MCF 10A (cell line): ENCODE results near the gene C11orf21. TPM values are rescaled to one million over a fixed set of nuclear protein-coding genes. Genes with fewer than 3 reads are reported as not detected.

Experiments
- Bru-seq: library from RNA; stranded (reverse); fragments of 400-500 nt; gene quantifications from one replicate; lab custom pipeline; 2021; lab: Mats Ljungman, UMichigan
- BruChase-seq, 2 experiments: library from RNA; stranded (reverse); fragments of 400-500 nt; gene quantifications; one replicate each; lab custom pipeline; 2021; lab: Mats Ljungman, UMichigan
- BruUV-seq: library from RNA; stranded (reverse); fragments of 400-500 nt; replicated peaks from 2 replicates; lab custom pipeline; 2021; lab: Mats Ljungman, UMichigan
- CTCF ChIA-PET: fragments of 300-600 bp; sonication (Branson Sonifier 250); formaldehyde crosslinking; extraction: SDS; loops from one replicate; lab custom pipeline; 2021; ENCODE audit warnings: antibody characterized with exemption, inconsistent platforms; lab: Yijun Ruan, JAX
- POLR2A ChIA-PET: fragments of 300-600, 350-650 bp; sonication (Branson Sonifier 250); formaldehyde crosslinking; extraction: SDS; loops from one replicate; lab custom pipeline; 2020; ENCODE audit warnings: antibody characterized with exemption, inconsistent platforms; lab: Yijun Ruan, JAX
- DNase-seq: peaks from one replicate; pipeline ENCODE4 v3.0.0-alpha.2; 2018; ENCODE audit not compliant: unreplicated experiment
- H3K27ac Mint-ChIP-seq: one replicate; pipeline ENCODE4 v1.8.0; 2022; ENCODE audit warnings: mild to moderate bottlenecking, low read depth, mixed read lengths; ENCODE audit not compliant: unreplicated experiment
- H3K27me3 Mint-ChIP-seq: one replicate; pipeline ENCODE4 v1.8.0; 2022; ENCODE audit warnings: mixed read lengths; ENCODE audit not compliant: insufficient read depth, unreplicated experiment
- H3K36me3 Mint-ChIP-seq: one replicate; pipeline ENCODE4 v1.8.0; 2022; ENCODE audit warnings: mild to moderate bottlenecking, moderate library complexity, mixed read lengths; ENCODE audit not compliant: insufficient read depth, unreplicated experiment
- H3K4me1 Mint-ChIP-seq: one replicate; pipeline ENCODE4 v1.8.0; 2022; ENCODE audit warnings: mixed read lengths; ENCODE audit not compliant: insufficient read depth, unreplicated experiment
- H3K4me3 Mint-ChIP-seq: one replicate; pipeline ENCODE4 v1.8.0; 2022; ENCODE audit warnings: mild to moderate bottlenecking, moderate library complexity, mixed read lengths; ENCODE audit not compliant: unreplicated experiment
- H3K9me3 Mint-ChIP-seq: one replicate; pipeline ENCODE4 v1.8.0; 2022; ENCODE audit warnings: mixed read lengths; ENCODE audit not compliant: unreplicated experiment
- CTCF ChIP-seq: fragments of 200-600 bp; IDR thresholded peaks from one replicate; pipeline ENCODE4 v1.8.0; 2022; ENCODE audit warnings: antibody characterized with exemption, mild to moderate bottlenecking; ENCODE audit not compliant: unreplicated experiment
- intact Hi-C: fragments of 100-400 bp; cut with micrococcal nuclease; formaldehyde crosslinking; loops from 2 replicates; pipeline ENCODE4 v1.14.1; 2022
- long read RNA-seq: library from polyadenylated mRNA; stranded (forward); transcript quantifications from one replicate; pipeline ENCODE4 v2.0.0, GENCODE V29; 2022
- total RNA-seq: library from RNA; stranded (reverse); gene quantifications from 2 replicates; pipeline ENCODE4 v1.2.3, GENCODE V29; 2022

C11orf21 gene
- total RNA-seq (not detected in 2 replicates), Bru-seq, nascent RNA (not detected), BruChase-seq, experiment 1, labeled RNA remaining after a 6-hour chase (not detected), BruChase-seq, experiment 2, labeled RNA remaining after a 2-hour chase (not detected)
- long read RNA-seq = 0 reads

- H3K4me3 Mint-ChIP-seq = no peak within 1 kb of the TSS
- intact Hi-C loops = no loop called here
- H3K27ac Mint-ChIP-seq = no peak within 1 kb of the TSS
- H3K9me3 Mint-ChIP-seq = no peaks in the 10 kb centered on the region
- peaks cover 7% of the 10 kb centered on the region for H3K4me1 Mint-ChIP-seq
- ChIA-PET POLR2A (no interaction called here), CTCF (interaction anchor here (0.6 to 10.6 kb wide), 5 partner anchors 102 to 706 kb away, joined by 3 to 240 read pairs (median 3); no protein-coding TSS in a partner anchor)
- no peak for TF ChIP-seq CTCF
- H3K36me3 Mint-ChIP-seq = no peaks in the 10 kb centered on the region
- no peak for DNase-seq
- no TSS peak for BruUV-seq
- no peaks in the 10 kb centered on the region for H3K27me3 Mint-ChIP-seq
These were observed at the start of gene C11orf21, which contains the start of gene TSPAN32 for GRCh38 chr11:2301631-2302305. TSS of gene C11orf21 (minus strand) at chr11:2301918. CDS start at chr11:2301808, 110 bp downstream. TSS of gene TSPAN32 (plus strand) at chr11:2302013. CDS start at chr11:2302150, 137 bp downstream.

- Mint-ChIP-seq H3K36me3 (no peaks in the 10 kb centered on the region), H3K9me3 (peaks cover 14% of the 10 kb centered on the region), H3K4me3 (no peak overlapping the region), H3K27me3 (no peaks in the 10 kb centered on the region), H3K27ac (no peak overlapping the region), H3K4me1 (no peaks in the 10 kb centered on the region)
- POLR2A ChIA-PET = no interaction called here
- no peak for DNase-seq
- no TSS peak for BruUV-seq
- TF ChIP-seq CTCF = no peak
- intact Hi-C loops = no loop called here
- CTCF ChIA-PET = interaction anchor here (1.3 kb wide), 1 partner anchor 12 kb away, joined by 3 read pairs; no protein-coding TSS in a partner anchor
These were observed 47.3 kb upstream of the C11orf21 start for GRCh38 chr11:2348986-2349385.

GRCh38 chr11:2347308-2347830 is 45.7 kb upstream of the C11orf21 start:
- CTCF ChIA-PET = no interaction called here
- H3K27me3 Mint-ChIP-seq = no peaks in the 10 kb centered on the region
- DNase-seq = no peak
- TF ChIP-seq CTCF = no peak
- no peaks in the 10 kb centered on the region for H3K36me3 Mint-ChIP-seq
- no peaks in the 10 kb centered on the region for H3K4me1 Mint-ChIP-seq
- BruUV-seq = no TSS peak
- H3K9me3 Mint-ChIP-seq = peaks cover 14% of the 10 kb centered on the region
- POLR2A ChIA-PET = no interaction called here
- intact Hi-C loops = no loop called here
- no peak overlapping the region for H3K4me3 Mint-ChIP-seq
- no peak overlapping the region for H3K27ac Mint-ChIP-seq

GRCh38 chr11:2346586-2347307 is 45.0 kb upstream of the C11orf21 start:
- intact Hi-C loops = no loop called here
- Mint-ChIP-seq H3K27me3 (no peaks in the 10 kb centered on the region), H3K4me3 (no peak overlapping the region)

More at GRCh38 chr11:2346586-2347307, 45.0 kb upstream of the C11orf21 start:
- BruUV-seq = no TSS peak
- ChIA-PET POLR2A (no interaction called here), CTCF (interaction anchor here (1.0 kb wide), 1 partner anchor 72 kb away, joined by 3 read pairs; no protein-coding TSS in a partner anchor)
- Mint-ChIP-seq H3K9me3 (peaks cover 14% of the 10 kb centered on the region), H3K27ac (no peak overlapping the region), H3K36me3 (no peaks in the 10 kb centered on the region), H3K4me1 (no peaks in the 10 kb centered on the region)
- no peak for DNase-seq
- no peak for TF ChIP-seq CTCF
